GM12875 (cell line): ENCODE data around the gene NOC2L.
A peak's percentile ranks its signal among the peaks of the same experiment; 100 is the strongest.

Experiments
- H3K4me3 ChIP-seq: one replicate; pipeline ENCODE4 v1.5.1; 2011; ENCODE audit warnings: low read depth, low read length, control low read depth
- CTCF ChIP-seq: IDR thresholded peaks from 2 replicates; pipeline ENCODE4 v1.5.1; 2011; ENCODE audit warnings: low read depth, mild to moderate bottlenecking, control low read depth, inconsistent platforms, low read length, moderate library complexity, borderline replicate concordance; ENCODE audit not compliant: insufficient read depth

The NOC2L gene

DNA sequence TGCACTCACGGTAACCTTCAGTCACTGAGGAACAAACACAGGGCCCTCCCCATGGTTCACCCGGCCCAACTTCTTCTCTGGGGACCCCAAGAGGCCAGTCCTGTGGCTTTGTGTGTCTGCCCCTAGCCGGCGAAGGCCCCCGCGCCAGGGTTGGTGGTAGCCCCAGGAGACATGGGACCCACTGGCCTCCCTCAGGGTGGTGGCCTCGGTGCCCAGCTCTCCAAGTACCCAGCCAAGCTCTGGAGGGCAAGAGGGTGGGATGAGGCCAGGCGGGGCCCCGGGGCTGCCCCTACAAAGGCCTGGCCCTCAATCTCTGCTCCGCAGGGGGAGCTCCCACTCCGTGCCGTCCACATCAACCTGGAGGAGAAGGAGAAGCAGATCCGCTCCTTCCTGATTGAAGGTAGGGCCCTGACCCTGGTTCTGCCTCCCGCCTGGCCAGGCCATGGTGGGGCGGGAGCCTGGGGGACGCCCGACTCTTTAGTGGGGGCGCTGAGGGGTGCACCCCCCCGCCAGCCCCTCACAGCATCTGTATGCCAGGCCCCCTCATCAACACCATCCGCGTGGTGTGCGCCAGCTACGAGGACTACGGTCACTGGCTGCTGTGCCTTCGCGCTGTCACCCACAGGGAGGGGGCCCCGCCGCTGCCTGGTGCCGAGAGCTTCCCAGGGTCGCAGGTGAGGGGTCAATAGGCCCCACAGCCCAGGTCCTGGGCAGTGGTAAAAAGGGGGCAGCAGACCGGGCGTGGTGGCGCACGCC lies 12.9 kb upstream of the NOC2L start:
- no peak for TF ChIP-seq CTCF
- no peak overlapping the region for H3K4me3 ChIP-seq

GRCh38 chr1:970973-971730 lies 12.1 kb upstream of the NOC2L start:
- H3K4me3 ChIP-seq, result no peak overlapping the region
- TF ChIP-seq CTCF, result no peak

GRCh38 chr1:970242-970972 lies 11.4 kb upstream of the NOC2L start:
- no peak for TF ChIP-seq CTCF
- no peak overlapping the region for H3K4me3 ChIP-seq

DNA sequence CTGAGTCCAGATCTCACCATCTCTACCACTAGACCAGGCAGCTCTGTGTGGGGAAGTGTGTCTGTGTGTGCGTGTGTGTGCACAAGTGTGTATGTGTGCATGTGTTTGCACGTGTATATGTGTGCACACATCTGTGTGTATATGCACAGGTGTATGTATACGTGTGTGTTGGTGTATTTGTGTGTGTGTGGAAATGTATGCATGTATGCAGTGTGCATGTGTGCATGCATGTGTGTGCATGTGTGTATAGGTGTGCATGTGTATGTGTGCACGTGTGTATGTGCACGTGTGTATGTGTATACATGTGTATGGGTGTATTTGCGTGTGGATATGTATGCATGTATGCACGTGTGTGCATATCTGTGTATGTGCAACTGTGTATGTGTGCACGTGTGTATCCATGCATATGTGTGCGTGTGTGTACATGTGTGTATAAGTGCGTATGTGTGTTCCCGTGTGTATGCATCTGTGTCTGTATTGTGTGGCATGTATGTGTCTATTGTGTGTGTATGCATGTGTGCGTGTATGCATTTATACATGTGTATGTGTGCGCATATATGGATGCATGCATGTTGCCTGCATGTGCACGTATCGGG lies 10.3 kb upstream of the NOC2L start:
- TF ChIP-seq CTCF, result no peak
- no peak overlapping the region for H3K4me3 ChIP-seq

DNA sequence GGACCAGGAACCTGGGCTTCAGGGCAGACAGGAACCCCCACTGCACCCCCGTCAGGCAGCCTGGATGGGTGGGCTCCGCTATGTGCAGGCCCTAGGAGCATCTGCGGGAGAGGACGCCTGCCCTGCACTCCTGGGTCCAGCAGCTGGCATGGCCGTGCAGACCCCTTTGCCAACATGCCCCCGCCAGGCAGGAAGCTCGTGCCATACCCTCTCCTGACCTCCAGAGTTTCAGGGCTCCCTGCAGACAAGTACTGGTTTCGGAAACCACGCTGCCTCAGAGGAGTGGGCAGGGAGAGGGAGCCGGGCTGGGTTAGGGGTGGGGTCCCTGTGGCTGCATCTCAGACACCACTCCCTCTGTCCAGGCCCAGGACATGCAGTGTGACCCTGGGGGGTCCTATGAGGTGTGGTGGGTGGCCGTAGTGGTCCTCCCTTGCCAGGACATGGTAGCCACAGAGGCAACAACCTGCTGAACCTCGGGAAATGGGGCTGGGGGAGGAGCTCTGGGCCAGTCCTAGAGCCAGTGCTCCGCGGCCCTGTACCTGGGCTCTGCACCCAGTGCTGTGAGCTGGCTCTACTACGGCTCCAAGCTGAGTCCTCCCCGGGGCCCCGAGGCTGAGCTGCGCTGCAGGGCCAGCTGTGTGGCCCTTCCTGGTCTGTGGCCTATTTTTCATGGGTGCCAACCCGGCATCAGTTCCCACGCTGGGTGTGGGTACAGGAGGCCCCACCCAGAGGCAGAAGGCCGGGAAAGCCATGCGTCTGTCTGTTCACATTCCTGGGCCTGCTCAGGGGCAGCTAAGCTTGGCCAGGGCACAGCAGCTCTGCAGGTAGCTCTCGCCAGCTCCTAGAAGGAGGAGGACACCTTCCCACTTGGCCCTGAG lies 8.6 kb upstream of the NOC2L start:
- no peak for TF ChIP-seq CTCF
- no peak overlapping the region for H3K4me3 ChIP-seq

DNA sequence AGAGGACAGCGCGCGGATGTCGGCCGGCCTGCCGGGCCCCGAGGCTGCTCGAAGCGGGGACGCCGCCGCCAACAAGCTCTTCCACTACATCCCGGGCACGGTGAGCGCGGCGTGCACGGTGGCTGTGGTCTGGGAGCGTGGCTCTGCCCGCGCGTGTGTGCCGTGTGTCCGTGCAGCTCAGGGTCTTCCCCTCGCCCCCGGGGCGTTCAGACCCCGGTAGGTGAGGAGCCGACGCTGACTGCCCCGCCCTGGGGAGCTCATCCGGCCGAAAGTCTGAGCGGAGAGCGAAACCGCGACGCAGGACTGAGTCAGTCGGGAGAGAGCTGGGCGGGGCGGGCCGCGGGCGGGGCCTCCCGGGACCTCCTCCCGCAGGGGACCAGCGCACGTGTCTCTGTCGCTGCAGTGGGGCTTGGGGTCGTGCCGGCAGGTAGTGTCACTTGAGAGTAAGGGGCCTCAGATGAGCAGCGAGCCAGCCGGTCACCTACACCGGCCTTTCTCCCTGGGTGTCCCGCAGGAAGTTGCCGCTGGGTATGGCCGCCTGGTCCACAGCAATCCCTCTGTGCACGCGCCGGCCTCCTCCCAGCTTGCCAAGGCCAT lies 7.7 kb upstream of the NOC2L start:
- no peak for TF ChIP-seq CTCF
- H3K4me3 ChIP-seq, result peak overlapping the region; percentile 36
